Measurements from ENCODE around the gene PDGFA.

Gene PDGFA

GRCh38 chr7:485188-486081, 34.2 kb downstream of the PDGFA start:
- DNase-seq, result no peak

- DNase-seq, result no peak
Measured at GRCh38 chr7:484356-485101, 35.1 kb downstream of the PDGFA start.

GRCh38 chr7:483656-484355, 35.8 kb downstream of the PDGFA start:
- DNase-seq, result no peak

GRCh38 chr7:482521-483083, 37.0 kb downstream of the PDGFA start:
- DNase-seq, result no peak

- DNase-seq, result no peak
Measured at GRCh38 chr7:481219-481930, 38.3 kb downstream of the PDGFA start.

GRCh38 chr7:480531-481218, 39.0 kb downstream of the PDGFA start:
- DNase-seq, result no peak

- DNase-seq, result no peak
Measured at GRCh38 chr7:479948-480499, 39.6 kb downstream of the PDGFA start.

- no peak for DNase-seq
Measured at GRCh38 chr7:479115-479947, 40.3 kb downstream of the PDGFA start.

- DNase-seq, result no peak
Measured at GRCh38 chr7:477626-478220, 41.9 kb downstream of the PDGFA start.

GRCh38 chr7:476736-477360, 42.8 kb downstream of the PDGFA start:
- DNase-seq, result no peak

GRCh38 chr7:475951-476441, 43.6 kb downstream of the PDGFA start:
- no peak for DNase-seq

- DNase-seq, result no peak
Measured at GRCh38 chr7:475425-475728, 44.3 kb downstream of the PDGFA start.

GRCh38 chr7:474605-475424, 44.8 kb downstream of the PDGFA start:
- DNase-seq, result no peak

GRCh38 chr7:473870-474604, 45.6 kb downstream of the PDGFA start:
- DNase-seq, result no peak

- no peak for DNase-seq
Measured at GRCh38 chr7:473211-473734, 46.4 kb downstream of the PDGFA start.

- DNase-seq, result no peak
Measured at GRCh38 chr7:472640-472957, 47.0 kb downstream of the PDGFA start.

GRCh38 chr7:471866-472639, 47.6 kb downstream of the PDGFA start:
- no peak for DNase-seq

Measured in activated CD8-positive, alpha-beta memory T cell treated with anti-CD3 and anti-CD28 coated beads, Interleukin-2, amount 50 U/mL, for 48 hours (primary cell).